ENCODE measurements around the gene NAALADL2.

DNA sequence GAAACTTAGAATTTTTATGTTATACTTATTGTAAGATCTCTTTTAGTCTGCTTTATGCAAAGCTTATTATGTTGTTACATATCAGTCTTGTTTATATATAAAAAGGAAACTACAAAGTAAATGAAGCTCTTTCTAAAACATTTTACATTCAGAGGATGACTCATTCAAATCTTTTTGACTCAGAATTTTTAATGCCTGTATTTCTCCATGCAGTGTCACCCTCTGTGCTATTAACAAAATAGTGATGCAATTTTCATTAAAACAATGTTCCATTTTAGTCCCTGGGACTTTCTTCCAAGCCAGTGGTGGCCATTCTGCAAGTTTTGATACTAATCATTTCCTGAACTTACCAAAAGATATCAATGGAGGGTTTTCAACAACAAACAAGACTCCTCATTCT, 216.1 kb downstream of the NAALADL2 start:
- no peak for TF ChIP-seq POLR2A (IDR thresholded peaks at IDR 0.05)
- TF ChIP-seq, protein P1, sequence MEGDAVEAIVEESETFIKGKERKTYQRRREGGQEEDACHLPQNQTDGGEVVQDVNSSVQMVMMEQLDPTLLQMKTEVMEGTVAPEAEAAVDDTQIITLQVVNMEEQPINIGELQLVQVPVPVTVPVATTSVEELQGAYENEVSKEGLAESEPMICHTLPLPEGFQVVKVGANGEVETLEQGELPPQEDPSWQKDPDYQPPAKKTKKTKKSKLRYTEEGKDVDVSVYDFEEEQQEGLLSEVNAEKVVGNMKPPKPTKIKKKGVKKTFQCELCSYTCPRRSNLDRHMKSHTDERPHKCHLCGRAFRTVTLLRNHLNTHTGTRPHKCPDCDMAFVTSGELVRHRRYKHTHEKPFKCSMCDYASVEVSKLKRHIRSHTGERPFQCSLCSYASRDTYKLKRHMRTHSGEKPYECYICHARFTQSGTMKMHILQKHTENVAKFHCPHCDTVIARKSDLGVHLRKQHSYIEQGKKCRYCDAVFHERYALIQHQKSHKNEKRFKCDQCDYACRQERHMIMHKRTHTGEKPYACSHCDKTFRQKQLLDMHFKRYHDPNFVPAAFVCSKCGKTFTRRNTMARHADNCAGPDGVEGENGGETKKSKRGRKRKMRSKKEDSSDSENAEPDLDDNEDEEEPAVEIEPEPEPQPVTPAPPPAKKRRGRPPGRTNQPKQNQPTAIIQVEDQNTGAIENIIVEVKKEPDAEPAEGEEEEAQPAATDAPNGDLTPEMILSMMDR (IDR thresholded peaks at IDR 0.05): no peak
